Activated naive CD4-positive, alpha-beta T cell treated with anti-CD3 and anti-CD28 coated beads for 36 hours (primary cell): ENCODE measurements around the gene ZBTB7C. TPM values are rescaled to one million over a fixed set of nuclear protein-coding genes. Genes with fewer than 3 reads are reported as not detected.
"Not testable (repeated sequence)": the region's sequence is repeated elsewhere in the genome, so short reads cannot be mapped to it uniquely, and the experiment has no call there.

Experiments used
- CTCF ChIA-PET: fragments of 350-600 bp; sonication (Branson Sonifier 250); formaldehyde crosslinking; loops from one replicate; lab custom pipeline; 2021; ENCODE audit warnings: antibody characterized with exemption; lab: Charles Lee
- DNase-seq: peaks from one replicate; pipeline ENCODE4 v3.0.0-alpha.2; 2020
- H3K27ac Mint-ChIP-seq: one replicate; pipeline ENCODE4 v1.8.0; 2021; ENCODE audit warnings: mild to moderate bottlenecking, mixed read lengths
- H3K27me3 Mint-ChIP-seq: one replicate; pipeline ENCODE4 v1.8.0; 2021; ENCODE audit warnings: low read depth, mixed read lengths
- H3K36me3 Mint-ChIP-seq: one replicate; pipeline ENCODE4 v1.8.0; 2021; ENCODE audit warnings: low read depth, mixed read lengths
- H3K4me1 Mint-ChIP-seq: one replicate; pipeline ENCODE4 v1.8.0; 2021; ENCODE audit warnings: low read depth, mixed read lengths
- H3K4me3 Mint-ChIP-seq: one replicate; pipeline ENCODE4 v1.8.0; 2021; ENCODE audit warnings: mild to moderate bottlenecking, moderate library complexity, mixed read lengths
- H3K9me3 Mint-ChIP-seq: one replicate; pipeline ENCODE4 v1.8.0; 2021; ENCODE audit warnings: mixed read lengths
- intact Hi-C: fragments of 100-400 bp; cut with micrococcal nuclease; formaldehyde crosslinking; loops from one replicate; pipeline ENCODE4 v1.15.1; 2023
- total RNA-seq, 2 experiments: library from RNA; stranded (reverse); gene quantifications; one replicate each; pipeline ENCODE4 v1.2.3, GENCODE V29; 2021

The ZBTB7C gene
- total RNA-seq, 2 experiments from 2014 or later: not detected

- no peaks in the 10 kb centered on the region for H3K9me3 Mint-ChIP-seq
- no peaks in the 10 kb centered on the region for H3K36me3 Mint-ChIP-seq
- DNase-seq: no peak
- H3K27me3 Mint-ChIP-seq: no peaks in the 10 kb centered on the region
- H3K4me3 Mint-ChIP-seq: no peak overlapping the region
- CTCF ChIA-PET: interaction anchor here (0.9 to 1.1 kb wide), 2 partner anchors 45 to 258 kb away, joined by 3 read pairs; no protein-coding TSS in a partner anchor
- no peak overlapping the region for H3K27ac Mint-ChIP-seq
- peaks cover 2% of the 10 kb centered on the region for H3K4me1 Mint-ChIP-seq
- intact Hi-C loops: no loop called here
These were observed 114.1 kb downstream of the ZBTB7C start for GRCh38 chr18:48294899-48295585.

- Mint-ChIP-seq H3K4me3 (no peak overlapping the region), H3K27ac (no peak overlapping the region), H3K4me1 (no peaks in the 10 kb centered on the region), H3K36me3 (no peaks in the 10 kb centered on the region), H3K9me3 (no peaks in the 10 kb centered on the region), H3K27me3 (no peaks in the 10 kb centered on the region)
- CTCF ChIA-PET: interaction anchor here (0.6 to 1.1 kb wide), 3 partner anchors 44 to 1359 kb away, joined by 3 to 4 read pairs (median 3); no protein-coding TSS in a partner anchor
- DNase-seq: no peak
- intact Hi-C loops: no loop called here
These were observed 115.0 kb downstream of the ZBTB7C start for GRCh38 chr18:48293954-48294898.

- H3K4me3 Mint-ChIP-seq: no peak overlapping the region
- CTCF ChIA-PET: no interaction called here
- no peak overlapping the region for H3K27ac Mint-ChIP-seq
- intact Hi-C loops: no loop called here
- H3K4me1 Mint-ChIP-seq: no peaks in the 10 kb centered on the region
- DNase-seq: no peak
- no peaks in the 10 kb centered on the region for H3K36me3 Mint-ChIP-seq
- H3K9me3 Mint-ChIP-seq: no peaks in the 10 kb centered on the region
- no peaks in the 10 kb centered on the region for H3K27me3 Mint-ChIP-seq
These were observed 116.3 kb downstream of the ZBTB7C start for GRCh38 chr18:48292782-48293424.

- Mint-ChIP-seq H3K9me3 (no peaks in the 10 kb centered on the region), H3K36me3 (no peaks in the 10 kb centered on the region), H3K4me1 (no peaks in the 10 kb centered on the region), H3K27me3 (no peaks in the 10 kb centered on the region), H3K4me3 (no peak overlapping the region), H3K27ac (no peak overlapping the region)
- no peak for DNase-seq
- CTCF ChIA-PET: no interaction called here
- intact Hi-C loops: no loop called here
These were observed 117.0 kb downstream of the ZBTB7C start for GRCh38 chr18:48292229-48292628.

- H3K36me3 Mint-ChIP-seq: no peaks in the 10 kb centered on the region
- no peak overlapping the region for H3K27ac Mint-ChIP-seq
- H3K9me3 Mint-ChIP-seq: no peaks in the 10 kb centered on the region
- no peaks in the 10 kb centered on the region for H3K27me3 Mint-ChIP-seq
- intact Hi-C loops: no loop called here
- H3K4me3 Mint-ChIP-seq: no peak overlapping the region
- CTCF ChIA-PET: no interaction called here
- H3K4me1 Mint-ChIP-seq: no peaks in the 10 kb centered on the region
- no peak for DNase-seq
These were observed 118.8 kb downstream of the ZBTB7C start for GRCh38 chr18:48290162-48290926.

GRCh38 chr18:48284743-48285142 is 124.4 kb downstream of the ZBTB7C start:
- peaks cover 8% of the 10 kb centered on the region for H3K9me3 Mint-ChIP-seq
- no peaks in the 10 kb centered on the region for H3K36me3 Mint-ChIP-seq
- intact Hi-C loops: no loop called here
- no peaks in the 10 kb centered on the region for H3K4me1 Mint-ChIP-seq
- no peak overlapping the region for H3K4me3 Mint-ChIP-seq
- peaks cover 10% of the 10 kb centered on the region for H3K27me3 Mint-ChIP-seq
- CTCF ChIA-PET: no interaction called here
- H3K27ac Mint-ChIP-seq: no peak overlapping the region
- DNase-seq: no peak

- H3K27ac Mint-ChIP-seq, H3K4me1 Mint-ChIP-seq, CTCF ChIA-PET, intact Hi-C loops, H3K9me3 Mint-ChIP-seq, H3K27me3 Mint-ChIP-seq, DNase-seq, H3K36me3 Mint-ChIP-seq, H3K4me3 Mint-ChIP-seq: not testable (repeated sequence)
These were observed 125.2 kb downstream of the ZBTB7C start for GRCh38 chr18:48284011-48284410.

GRCh38 chr18:48281460-48281859 is 127.7 kb downstream of the ZBTB7C start:
- H3K4me3 Mint-ChIP-seq, H3K27ac Mint-ChIP-seq, H3K27me3 Mint-ChIP-seq, H3K4me1 Mint-ChIP-seq, intact Hi-C loops, DNase-seq, H3K9me3 Mint-ChIP-seq, H3K36me3 Mint-ChIP-seq: not testable (repeated sequence)
- CTCF ChIA-PET: interaction anchor here (0.6 kb wide), 1 partner anchor 13 kb away, joined by 4 read pairs; no protein-coding TSS in a partner anchor

- intact Hi-C loops: no loop called here
- H3K4me3 Mint-ChIP-seq: no peak overlapping the region
- H3K27ac Mint-ChIP-seq: no peak overlapping the region
- DNase-seq: no peak
- peaks cover 7% of the 10 kb centered on the region for H3K27me3 Mint-ChIP-seq
- CTCF ChIA-PET: no interaction called here
- H3K36me3 Mint-ChIP-seq: no peaks in the 10 kb centered on the region
- H3K9me3 Mint-ChIP-seq: peaks cover 2% of the 10 kb centered on the region
- no peaks in the 10 kb centered on the region for H3K4me1 Mint-ChIP-seq
These were observed 129.9 kb downstream of the ZBTB7C start for GRCh38 chr18:48279312-48279711.

- H3K4me3 Mint-ChIP-seq: no peak overlapping the region
- no peaks in the 10 kb centered on the region for H3K36me3 Mint-ChIP-seq
- peaks cover 2% of the 10 kb centered on the region for H3K9me3 Mint-ChIP-seq
- intact Hi-C loops: no loop called here
- H3K27ac Mint-ChIP-seq: no peak overlapping the region
- H3K27me3 Mint-ChIP-seq: peaks cover 7% of the 10 kb centered on the region
- H3K4me1 Mint-ChIP-seq: no peaks in the 10 kb centered on the region
- CTCF ChIA-PET: no interaction called here
- no peak for DNase-seq
These were observed 131.1 kb downstream of the ZBTB7C start for GRCh38 chr18:48278081-48278480.

- H3K27me3 Mint-ChIP-seq: peaks cover 7% of the 10 kb centered on the region
- H3K27ac Mint-ChIP-seq: no peak overlapping the region
- DNase-seq: no peak
- intact Hi-C loops: no loop called here
- no peaks in the 10 kb centered on the region for H3K36me3 Mint-ChIP-seq
- H3K4me3 Mint-ChIP-seq: no peak overlapping the region
- no peaks in the 10 kb centered on the region for H3K9me3 Mint-ChIP-seq
- CTCF ChIA-PET: no interaction called here
- no peaks in the 10 kb centered on the region for H3K4me1 Mint-ChIP-seq
These were observed 134.9 kb downstream of the ZBTB7C start for GRCh38 chr18:48274301-48274700.

- Mint-ChIP-seq H3K36me3 (no peaks in the 10 kb centered on the region), H3K27me3 (peaks cover 9% of the 10 kb centered on the region), H3K27ac (no peak overlapping the region), H3K4me3 (no peak overlapping the region), H3K4me1 (no peaks in the 10 kb centered on the region), H3K9me3 (peaks cover 2% of the 10 kb centered on the region)
- no peak for DNase-seq
- CTCF ChIA-PET: no interaction called here
- intact Hi-C loops: no loop called here
These were observed 138.3 kb downstream of the ZBTB7C start for GRCh38 chr18:48270929-48271328.
